OCI-LY1 (cell line): ENCODE data around the gene EMD.

Source experiments
- H2AFZ ChIP-seq: fragments of 200-600 bp; sonication (generic), shearing (Covaris generic); 2 replicates; pipeline ENCODE4 v1.6.0; 2014; ENCODE audit warnings: antibody characterized with exemption, mild to moderate bottlenecking, low read length
- H3F3A ChIP-seq: fragments of 200-600 bp; sonication (generic), shearing (Covaris generic); 2 replicates; pipeline ENCODE4 v1.6.0; 2014; ENCODE audit warnings: mild to moderate bottlenecking, antibody characterized with exemption, low read length, moderate library complexity; ENCODE audit not compliant: insufficient read depth
- H3K27ac ChIP-seq: fragments of 200-600 bp; sonication (generic); 2 replicates; pipeline ENCODE4 v1.5.1; 2014; ENCODE audit warnings: low read length, mixed run types, mild to moderate bottlenecking, low read depth; ENCODE audit not compliant: poor library complexity, severe bottlenecking
- H3K27me3 ChIP-seq: fragments of 200-600 bp; sonication (generic); 2 replicates; pipeline ENCODE4 v1.6.0; 2014; ENCODE audit warnings: antibody characterized with exemption, mild to moderate bottlenecking, low read length, moderate library complexity; ENCODE audit not compliant: insufficient read depth
- H3K36me3 ChIP-seq: fragments of 200-600 bp; sonication (generic); 2 replicates; pipeline ENCODE4 v1.6.1; 2014; ENCODE audit warnings: mild to moderate bottlenecking, antibody characterized with exemption, low read length, moderate library complexity, mixed read lengths; ENCODE audit not compliant: insufficient read depth
- H3K4me1 ChIP-seq: fragments of 200-600 bp; sonication (generic); 2 replicates; pipeline ENCODE4 v1.5.1; 2014; ENCODE audit warnings: mild to moderate bottlenecking, low read length, moderate library complexity; ENCODE audit not compliant: insufficient read depth, severe bottlenecking
- H3K4me2 ChIP-seq: fragments of 200-600 bp; sonication (generic), shearing (Covaris generic); 2 replicates; pipeline ENCODE4 v1.6.1; 2014; ENCODE audit warnings: low read length
- H3K4me3 ChIP-seq: fragments of 200-600 bp; sonication (generic); 2 replicates; pipeline ENCODE4 v1.5.1; 2014; ENCODE audit warnings: low read length, low read depth, mild to moderate bottlenecking, mixed read lengths; ENCODE audit not compliant: poor library complexity, severe bottlenecking
- H3K79me2 ChIP-seq: fragments of 200-600 bp; shearing (Covaris generic); 2 replicates; pipeline ENCODE4 v1.6.1; 2016; ENCODE audit warnings: mixed run types, low read length, mixed read lengths; ENCODE audit not compliant: insufficient read depth
- H3K9ac ChIP-seq: fragments of 200-600 bp; sonication (generic), shearing (Covaris generic); 2 replicates; pipeline ENCODE4 v1.6.1; 2014; ENCODE audit warnings: mild to moderate bottlenecking, low read length, mixed read lengths
- H3K9me2 ChIP-seq: fragments of 200-600 bp; sonication (generic), shearing (Covaris generic); 2 replicates; pipeline ENCODE4 v1.6.1; 2014; ENCODE audit warnings: low read depth, mild to moderate bottlenecking, low read length, mixed read lengths
- H3K9me3 ChIP-seq: fragments of 200-600 bp; shearing (Covaris generic); 2 replicates; pipeline ENCODE4 v1.6.1; 2014; ENCODE audit warnings: low read length, mixed read lengths
- H4K20me1 ChIP-seq: fragments of 200-600 bp; sonication (generic), shearing (Covaris generic); 2 replicates; pipeline ENCODE4 v1.6.0; 2016; ENCODE audit warnings: mild to moderate bottlenecking, low read length; ENCODE audit not compliant: insufficient read depth
- EZH2 ChIP-seq: fragments of 200-600 bp; sonication (generic), shearing (Covaris generic); IDR thresholded peaks from 2 replicates; pipeline ENCODE4 v1.8.0; 2017; ENCODE audit warnings: borderline replicate concordance, mixed run types, mild to moderate bottlenecking, antibody characterized with exemption, low read length, moderate library complexity, mixed read lengths
- TF ChIP-seq, protein P1 (sequence below): fragments of 200-600 bp; sonication (generic), shearing (Covaris generic); IDR thresholded peaks from 2 replicates; pipeline ENCODE4 v1.5.1; 2017; ENCODE audit warnings: mild to moderate bottlenecking, antibody characterized with exemption, low read length, moderate library complexity, mixed read lengths

EMD gene

DNA sequence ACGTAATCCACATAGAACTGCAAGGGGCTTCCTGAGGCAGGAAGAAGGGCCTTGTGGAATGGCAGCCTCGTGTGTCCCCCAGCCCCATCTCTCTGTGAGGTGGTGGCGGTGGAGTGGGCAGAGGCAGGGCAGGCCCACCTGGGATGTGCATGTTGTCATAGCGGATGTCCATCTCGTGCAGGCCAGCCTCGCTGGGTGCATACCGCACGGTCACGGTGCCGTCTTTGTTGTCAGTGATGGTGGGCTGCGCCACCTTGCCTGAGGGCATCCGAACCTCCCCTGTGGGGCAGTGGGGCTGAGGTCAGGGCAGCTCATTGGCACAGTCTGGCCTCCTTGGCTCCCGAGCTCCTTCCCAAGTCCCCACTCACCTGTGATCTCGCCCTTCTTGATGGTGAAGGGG is 25.1 kb upstream of the EMD start:
- Histone ChIP-seq H3K4me1 (no peaks in the 10 kb centered on the region), H3K9me3 (no peaks in the 10 kb centered on the region), H3K9me2 (no peaks in the 10 kb centered on the region), H3F3A (no peaks in the 10 kb centered on the region), H3K36me3 (peaks cover 52% of the 10 kb centered on the region), H3K4me3 (no peak overlapping the region), H4K20me1 (no peaks in the 10 kb centered on the region), H3K79me2 (no peaks in the 10 kb centered on the region), H3K27me3 (no peaks in the 10 kb centered on the region), H3K27ac (no peak overlapping the region), H3K4me2 (no peak overlapping the region), H3K9ac (no peak overlapping the region), H2AFZ (no peak overlapping the region)
- TF ChIP-seq, protein P1, sequence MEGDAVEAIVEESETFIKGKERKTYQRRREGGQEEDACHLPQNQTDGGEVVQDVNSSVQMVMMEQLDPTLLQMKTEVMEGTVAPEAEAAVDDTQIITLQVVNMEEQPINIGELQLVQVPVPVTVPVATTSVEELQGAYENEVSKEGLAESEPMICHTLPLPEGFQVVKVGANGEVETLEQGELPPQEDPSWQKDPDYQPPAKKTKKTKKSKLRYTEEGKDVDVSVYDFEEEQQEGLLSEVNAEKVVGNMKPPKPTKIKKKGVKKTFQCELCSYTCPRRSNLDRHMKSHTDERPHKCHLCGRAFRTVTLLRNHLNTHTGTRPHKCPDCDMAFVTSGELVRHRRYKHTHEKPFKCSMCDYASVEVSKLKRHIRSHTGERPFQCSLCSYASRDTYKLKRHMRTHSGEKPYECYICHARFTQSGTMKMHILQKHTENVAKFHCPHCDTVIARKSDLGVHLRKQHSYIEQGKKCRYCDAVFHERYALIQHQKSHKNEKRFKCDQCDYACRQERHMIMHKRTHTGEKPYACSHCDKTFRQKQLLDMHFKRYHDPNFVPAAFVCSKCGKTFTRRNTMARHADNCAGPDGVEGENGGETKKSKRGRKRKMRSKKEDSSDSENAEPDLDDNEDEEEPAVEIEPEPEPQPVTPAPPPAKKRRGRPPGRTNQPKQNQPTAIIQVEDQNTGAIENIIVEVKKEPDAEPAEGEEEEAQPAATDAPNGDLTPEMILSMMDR = no peak
- no peak for TF ChIP-seq EZH2

DNA sequence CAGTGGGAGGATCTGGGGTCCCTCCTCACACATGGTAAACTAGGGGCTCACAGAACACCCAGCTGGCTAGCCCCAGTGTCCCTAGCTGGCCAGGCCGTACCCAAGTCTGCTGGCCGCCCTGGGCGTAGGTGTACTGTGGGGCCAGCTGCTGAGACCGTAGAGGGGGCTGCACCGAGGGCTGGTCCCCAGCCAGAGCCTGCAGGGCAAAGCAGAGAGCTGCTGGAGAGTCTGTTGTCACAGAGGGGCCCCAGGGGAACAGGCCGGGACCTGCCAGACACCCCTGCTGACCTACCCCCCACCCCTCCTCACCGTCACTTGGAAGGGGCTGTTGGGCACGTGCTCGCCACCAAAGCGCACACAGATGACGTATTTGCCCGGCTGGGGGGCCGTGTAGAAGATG is 24.6 kb upstream of the EMD start:
- H3F3A ChIP-seq = no peaks in the 10 kb centered on the region
- H2AFZ ChIP-seq = no peak overlapping the region
- H3K9me2 ChIP-seq = no peaks in the 10 kb centered on the region
- no peaks in the 10 kb centered on the region for H4K20me1 ChIP-seq
- peaks cover 49% of the 10 kb centered on the region for H3K36me3 ChIP-seq
- H3K79me2 ChIP-seq = no peaks in the 10 kb centered on the region
- no peak overlapping the region for H3K27ac ChIP-seq
- no peaks in the 10 kb centered on the region for H3K9me3 ChIP-seq
- no peak overlapping the region for H3K4me2 ChIP-seq
- H3K27me3 ChIP-seq = no peaks in the 10 kb centered on the region
- no peak for TF ChIP-seq EZH2
- TF ChIP-seq, protein P1 = no peak
- no peak overlapping the region for H3K9ac ChIP-seq
- H3K4me1 ChIP-seq = no peaks in the 10 kb centered on the region
- no peak overlapping the region for H3K4me3 ChIP-seq

DNA sequence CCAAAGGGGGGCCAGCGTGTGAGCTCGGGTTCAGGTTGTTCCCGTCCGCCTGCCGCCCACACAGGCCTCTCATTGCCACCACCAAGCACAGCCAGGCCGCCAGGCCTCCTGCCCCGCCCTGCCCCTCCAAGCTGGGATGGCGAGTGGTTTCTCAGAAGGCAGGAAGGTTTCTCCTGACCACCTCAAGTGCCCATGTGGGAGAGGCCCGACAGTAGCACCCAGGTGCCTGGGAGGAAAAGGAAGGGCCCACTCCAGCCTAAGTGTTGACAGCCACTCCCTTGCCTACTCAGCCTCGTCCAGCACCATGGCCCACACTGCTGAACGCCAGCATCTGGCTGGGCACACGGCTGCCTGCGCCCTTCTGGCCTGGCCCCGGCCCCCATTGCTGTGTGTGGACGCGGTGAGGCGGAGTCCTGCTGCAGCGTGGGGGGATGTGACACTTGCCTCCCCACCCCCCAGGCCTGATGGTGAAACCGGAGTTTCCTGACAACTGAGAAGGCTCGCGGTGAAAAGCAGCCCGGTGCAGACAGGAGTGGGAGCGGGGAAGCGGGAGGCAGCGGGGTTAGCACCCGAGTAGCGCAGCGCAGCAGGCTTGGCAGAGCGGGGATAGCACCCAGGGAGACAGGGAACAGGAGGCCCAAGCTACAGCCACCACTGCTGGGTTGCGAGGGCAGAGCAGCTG is 23.9 kb upstream of the EMD start:
- no peaks in the 10 kb centered on the region for H4K20me1 ChIP-seq
- H3F3A ChIP-seq = no peaks in the 10 kb centered on the region
- no peak overlapping the region for H3K27ac ChIP-seq
- no peak overlapping the region for H3K4me3 ChIP-seq
- no peaks in the 10 kb centered on the region for H3K27me3 ChIP-seq
- TF ChIP-seq, protein P1 = no peak
- TF ChIP-seq EZH2 = no peak
- H3K9me2 ChIP-seq = no peaks in the 10 kb centered on the region
- H3K4me1 ChIP-seq = no peaks in the 10 kb centered on the region
- H3K9ac ChIP-seq = no peak overlapping the region
- H2AFZ ChIP-seq = no peak overlapping the region
- peaks cover 49% of the 10 kb centered on the region for H3K36me3 ChIP-seq
- H3K9me3 ChIP-seq = no peaks in the 10 kb centered on the region
- no peak overlapping the region for H3K4me2 ChIP-seq
- H3K79me2 ChIP-seq = no peaks in the 10 kb centered on the region
